Measurements from ENCODE around the gene NUDT13. TPM values are rescaled to one million over a fixed set of nuclear protein-coding genes. Genes with fewer than 3 reads are reported as not detected.
"Not testable (repeated sequence)": the region's sequence is repeated elsewhere in the genome, so short reads cannot be mapped to it uniquely, and the experiment has no call there.

Gene NUDT13
- total and polyA plus RNA-seq, 9 of the 15 experiments (the other 6 are each of a cell fraction or from before 2014, with no cell fraction given): 4.7 to 11.1 (median 5.6) TPM

DNA sequence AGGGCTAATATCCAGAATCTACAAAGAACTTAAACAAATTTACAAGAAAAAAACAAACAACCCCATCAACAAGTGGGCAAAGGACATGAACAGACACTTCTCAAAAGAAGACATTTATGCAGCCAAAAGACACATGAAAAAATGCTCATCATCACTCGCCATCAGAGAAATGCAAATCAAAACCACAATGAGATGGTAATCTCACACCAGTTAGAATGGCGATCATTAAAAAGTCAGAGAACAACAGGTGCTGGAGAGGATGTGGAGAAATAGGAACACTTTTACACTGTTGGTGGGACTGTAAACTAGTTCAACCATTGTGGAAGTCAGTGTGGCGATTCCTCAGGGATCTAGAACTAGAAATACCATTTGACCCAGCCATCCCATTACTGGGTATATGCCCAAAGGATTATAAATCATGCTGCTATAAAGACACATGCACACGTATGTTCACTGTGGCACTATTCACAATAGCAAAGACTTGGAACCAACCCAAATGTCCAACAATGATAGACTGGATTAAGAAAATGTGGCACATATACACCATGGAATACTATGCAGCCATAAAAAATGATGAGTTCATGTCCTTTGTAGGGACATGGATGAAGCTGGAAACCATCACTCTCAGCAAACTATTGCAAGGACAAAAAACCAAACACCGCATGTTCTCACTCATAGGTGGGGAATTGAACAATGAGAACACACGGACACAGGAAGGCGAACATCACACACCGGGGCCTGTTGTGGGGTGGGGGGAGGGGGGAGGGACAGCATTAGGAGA is 40.6 kb downstream of the NUDT13 start:
- ATAC-seq; H3K27ac ChIP-seq (ENCODE audit: extremely low read depth, low read depth, low read length); DNase-seq (ENCODE audit: extremely low read depth in 1 of 4, low spot score in 3 of 4); intact Hi-C loops (cut with micrococcal nuclease); CTCF ChIA-PET (ENCODE audit: low intra/inter-chr PET ratio); H3K9ac ChIP-seq (ENCODE audit: insufficient read depth in 1 of 2, low read depth in 2 of 2, low read length in 2 of 2); H4K20me1 ChIP-seq (replicated peaks; ENCODE audit: control insufficient read depth, insufficient read depth, low read length); FAIRE-seq; in situ Hi-C loops (cut with MboI); H3K4me3 ChIP-seq; H3K79me2 ChIP-seq (ENCODE audit: control insufficient read depth, insufficient read depth, low read length); H3K9me1 ChIP-seq (ENCODE audit: control insufficient read depth, insufficient read depth, low read length); H3K27me3 ChIP-seq (ENCODE audit: control insufficient read depth in 2 of 2, insufficient read depth in 2 of 2, low read length in 2 of 2); H3K4me2 ChIP-seq (ENCODE audit: insufficient read depth, low read length); H3K9me3 ChIP-seq (replicated peaks; ENCODE audit: control insufficient read depth, insufficient read depth, low read depth, low read length); H3K4me1 ChIP-seq (replicated peaks in 1 of 2; ENCODE audit: control insufficient read depth in 2 of 2, insufficient read depth in 2 of 2, low read length in 2 of 2); POLR2A ChIA-PET; BruUV-seq (replicated peaks); H2AFZ ChIP-seq (ENCODE audit: low read depth, low read length): not testable (repeated sequence)
- 92% methylated on average over 3 of the region's 8 CpGs for WGBS (ENCODE audit: insufficient coverage, low coverage, missing lambda C conversion rate)
- peaks cover 71% of the 10 kb centered on the region for H3K36me3 ChIP-seq (ENCODE audit: control insufficient read depth, insufficient read depth, low read length)
- 0 out of 2 replicates have a peak, but pooled peaks have one; percentile 9 for TF ChIP-seq BCOR (IDR thresholded peaks at IDR 0.05)

DNA sequence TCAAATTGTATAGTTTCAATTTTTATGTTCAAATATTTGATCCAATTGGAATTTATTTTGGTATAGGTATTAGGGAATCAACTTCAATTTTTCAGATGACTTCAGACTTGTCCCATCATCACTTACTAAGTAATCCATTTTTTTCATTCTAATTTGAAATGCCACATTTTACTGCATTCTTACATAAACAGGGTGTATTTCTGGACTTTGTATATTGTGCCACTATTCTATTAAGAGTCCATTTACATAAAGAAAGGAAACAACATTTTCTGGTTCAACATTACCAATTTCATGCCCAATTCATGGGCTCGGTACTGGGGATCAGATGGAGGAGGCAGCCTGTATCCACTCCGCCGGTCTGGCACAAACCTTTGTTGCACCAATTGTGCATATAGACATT is 41.8 kb downstream of the NUDT13 start:
- Histone ChIP-seq H3K9me1 (ENCODE audit: control insufficient read depth, insufficient read depth, low read length) (no peaks in the 10 kb centered on the region), H3K4me2 (ENCODE audit: insufficient read depth, low read length) (no peak overlapping the region), H3K4me1 (replicated peaks in 1 of 2; ENCODE audit: control insufficient read depth in 2 of 2, insufficient read depth in 2 of 2, low read length in 2 of 2) (no peaks in the 10 kb centered on the region), H3K9me3 (replicated peaks; ENCODE audit: control insufficient read depth, insufficient read depth, low read depth, low read length) (no peaks in the 10 kb centered on the region), H3K27me3 (ENCODE audit: control insufficient read depth in 2 of 2, insufficient read depth in 2 of 2, low read length in 2 of 2) (no peaks in the 10 kb centered on the region), H3K4me3 (no peak overlapping the region), H2AFZ (ENCODE audit: low read depth, low read length) (no peak overlapping the region), H3K36me3 (ENCODE audit: control insufficient read depth, insufficient read depth, low read length) (peaks cover 71% of the 10 kb centered on the region), H3K9ac (ENCODE audit: insufficient read depth in 1 of 2, low read depth in 2 of 2, low read length in 2 of 2) (no peak overlapping the region), H3K79me2 (ENCODE audit: control insufficient read depth, insufficient read depth, low read length) (no peaks in the 10 kb centered on the region), H3K27ac (ENCODE audit: extremely low read depth, low read depth, low read length) (no peak overlapping the region), H4K20me1 (replicated peaks; ENCODE audit: control insufficient read depth, insufficient read depth, low read length) (no peaks in the 10 kb centered on the region)
- WGBS (ENCODE audit: insufficient coverage, low coverage, missing lambda C conversion rate): 96% methylated on average over 3 of the region's 3 CpGs
- BruUV-seq (replicated peaks): no TSS peak
- intact Hi-C loops (cut with micrococcal nuclease) (no loop called here), in situ Hi-C loops (cut with MboI) (no loop called here)
- no peak for ATAC-seq
- no peak for FAIRE-seq
- DNase-seq (ENCODE audit: extremely low read depth in 1 of 4, low spot score in 3 of 4): no peak
- CTCF ChIA-PET (ENCODE audit: low intra/inter-chr PET ratio): no interaction called here
- POLR2A ChIA-PET: interaction anchor here (0.7 to 1.6 kb wide), 3 partner anchors 11 to 431 kb away, joined by 3 to 6 read pairs (median 3); partner anchors contain the start of genes ECD and FAM149B1
- TF ChIP-seq NEUROD1 (IDR thresholded peaks at IDR 0.05; ENCODE audit: borderline replicate concordance, low read depth, low read length, partially characterized antibody) (no peak), ELF1 (tag; IDR thresholded peaks at IDR 0.05) (no peak), ZFP1 (CRISPR knock-in tag; IDR thresholded peaks at IDR 0.05) (no peak), MIER1 (IDR thresholded peaks at IDR 0.05; ENCODE audit: low read depth) (no peak), KLF16 (IDR thresholded peaks at IDR 0.05) (no peak), RBM14 (IDR thresholded peaks at IDR 0.05; ENCODE audit: borderline replicate concordance, insufficient read depth, low read depth, low read length) (no peak)
- TF ChIP-seq, protein P1, sequence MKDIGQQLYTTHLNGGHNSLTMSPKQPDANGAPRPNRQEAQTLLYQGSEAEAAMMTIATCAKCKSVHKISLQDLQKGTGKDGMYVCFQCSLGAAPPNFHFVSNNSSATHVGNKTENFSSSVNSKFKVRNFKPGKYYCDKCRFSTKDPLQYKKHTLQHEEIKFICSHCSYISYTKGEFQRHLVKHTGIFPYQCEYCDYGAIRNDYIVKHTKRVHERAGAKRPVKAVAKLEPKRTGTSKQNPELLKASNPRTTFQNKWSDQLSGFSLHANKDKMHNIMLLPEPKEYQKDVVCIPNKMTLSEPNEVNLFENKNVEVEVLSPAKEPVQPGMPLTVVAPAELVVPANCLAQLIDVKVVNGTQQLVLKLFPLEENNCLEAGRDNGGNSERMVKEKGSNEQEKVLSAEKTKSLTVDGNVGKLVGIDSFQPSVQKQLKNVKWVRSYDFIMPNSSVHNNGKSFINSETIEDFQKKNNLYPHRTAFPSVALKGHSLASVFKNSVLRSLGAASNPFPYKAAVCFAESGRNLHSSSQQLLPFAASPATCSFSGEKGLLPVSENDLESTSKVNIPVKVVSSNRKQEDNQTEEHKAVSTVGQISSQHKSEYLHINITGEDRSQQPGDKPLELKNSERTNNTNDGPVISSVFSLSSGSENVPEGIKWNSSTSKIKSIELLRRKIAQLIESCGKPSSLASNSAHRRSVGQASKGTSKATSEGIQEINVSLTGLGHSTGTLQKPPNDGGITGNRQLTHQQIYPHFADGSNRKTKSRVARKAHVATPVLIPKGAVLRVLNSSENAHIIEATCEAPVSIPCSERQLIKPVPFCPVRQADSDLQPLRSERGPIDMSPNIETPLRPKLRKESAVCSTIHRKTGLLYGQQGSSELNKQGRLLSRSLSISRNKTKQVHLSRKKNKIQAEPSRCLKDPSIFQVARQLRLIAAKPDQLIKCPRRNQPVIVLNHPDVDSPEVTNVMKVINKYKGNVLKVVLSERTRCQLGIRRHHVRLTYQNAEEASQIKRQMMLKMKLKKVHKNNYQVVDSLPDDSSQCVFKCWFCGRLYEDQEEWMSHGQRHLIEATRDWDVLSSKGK (CRISPR knock-in tag; IDR thresholded peaks at IDR 0.05): no peak

Data from K562 (cell line).